Osteocyte (in vitro differentiated cells): ENCODE results near the gene COL2A1. TPM values are rescaled to one million over a fixed set of nuclear protein-coding genes. Genes with fewer than 3 reads are reported as not detected.

Source experiments
- DNase-seq: peaks from one replicate; pipeline ENCODE4 v3.0.0; 2021; ENCODE audit warnings: mixed read lengths; ENCODE audit not compliant: unreplicated experiment; ENCODE audit errors: extremely low spot score
- H3K27ac Mint-ChIP-seq: one replicate; pipeline ENCODE4 v1.8.0; 2021; ENCODE audit warnings: mild to moderate bottlenecking, mixed read lengths; ENCODE audit not compliant: unreplicated experiment
- H3K27me3 Mint-ChIP-seq: one replicate; pipeline ENCODE4 v1.8.0; 2021; ENCODE audit warnings: mixed read lengths; ENCODE audit not compliant: unreplicated experiment
- H3K36me3 Mint-ChIP-seq: one replicate; pipeline ENCODE4 v1.8.0; 2021; ENCODE audit warnings: mixed read lengths; ENCODE audit not compliant: unreplicated experiment
- H3K4me1 Mint-ChIP-seq: one replicate; pipeline ENCODE4 v1.8.0; 2021; ENCODE audit warnings: mixed read lengths; ENCODE audit not compliant: unreplicated experiment
- H3K4me3 Mint-ChIP-seq: one replicate; pipeline ENCODE4 v1.8.0; 2021; ENCODE audit warnings: mild to moderate bottlenecking, moderate library complexity, mixed read lengths; ENCODE audit not compliant: unreplicated experiment
- H3K9me3 Mint-ChIP-seq: one replicate; pipeline ENCODE4 v1.8.0; 2021; ENCODE audit warnings: mixed read lengths; ENCODE audit not compliant: unreplicated experiment
- CTCF ChIP-seq: fragments of 200-600 bp; sonication (generic); IDR thresholded peaks from 2 replicates; pipeline ENCODE4 v1.5.0; 2021; ENCODE audit warnings: antibody characterized with exemption, mild to moderate bottlenecking, moderate library complexity
- total RNA-seq: library from RNA; stranded (reverse); gene quantifications from 2 replicates; pipeline ENCODE4 v1.2.1, GENCODE V29; 2021

The COL2A1 gene
- total RNA-seq, 1 donor from 2014 or later = 0.70 TPM

DNA sequence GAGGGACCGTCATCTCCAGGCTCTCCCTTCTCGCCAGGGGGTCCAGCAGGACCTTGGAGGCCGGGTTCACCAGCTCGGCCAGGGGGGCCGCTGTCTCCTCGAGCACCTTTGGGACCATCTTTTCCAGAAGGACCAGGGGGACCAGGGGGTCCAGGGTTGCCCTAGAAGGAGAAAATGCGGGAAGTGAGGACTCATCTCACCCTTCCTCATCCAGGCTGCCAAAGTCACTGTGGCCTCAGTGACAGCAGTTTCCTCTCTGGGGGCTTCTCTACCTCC lies 25.7 kb downstream of the COL2A1 start:
- Mint-ChIP-seq H3K36me3 (no peaks in the 10 kb centered on the region), H3K27me3 (no peaks in the 10 kb centered on the region), H3K9me3 (no peaks in the 10 kb centered on the region), H3K4me3 (no peak overlapping the region), H3K4me1 (peaks cover 2% of the 10 kb centered on the region), H3K27ac (no peak overlapping the region)
- no peak for DNase-seq
- TF ChIP-seq CTCF = no peak

DNA sequence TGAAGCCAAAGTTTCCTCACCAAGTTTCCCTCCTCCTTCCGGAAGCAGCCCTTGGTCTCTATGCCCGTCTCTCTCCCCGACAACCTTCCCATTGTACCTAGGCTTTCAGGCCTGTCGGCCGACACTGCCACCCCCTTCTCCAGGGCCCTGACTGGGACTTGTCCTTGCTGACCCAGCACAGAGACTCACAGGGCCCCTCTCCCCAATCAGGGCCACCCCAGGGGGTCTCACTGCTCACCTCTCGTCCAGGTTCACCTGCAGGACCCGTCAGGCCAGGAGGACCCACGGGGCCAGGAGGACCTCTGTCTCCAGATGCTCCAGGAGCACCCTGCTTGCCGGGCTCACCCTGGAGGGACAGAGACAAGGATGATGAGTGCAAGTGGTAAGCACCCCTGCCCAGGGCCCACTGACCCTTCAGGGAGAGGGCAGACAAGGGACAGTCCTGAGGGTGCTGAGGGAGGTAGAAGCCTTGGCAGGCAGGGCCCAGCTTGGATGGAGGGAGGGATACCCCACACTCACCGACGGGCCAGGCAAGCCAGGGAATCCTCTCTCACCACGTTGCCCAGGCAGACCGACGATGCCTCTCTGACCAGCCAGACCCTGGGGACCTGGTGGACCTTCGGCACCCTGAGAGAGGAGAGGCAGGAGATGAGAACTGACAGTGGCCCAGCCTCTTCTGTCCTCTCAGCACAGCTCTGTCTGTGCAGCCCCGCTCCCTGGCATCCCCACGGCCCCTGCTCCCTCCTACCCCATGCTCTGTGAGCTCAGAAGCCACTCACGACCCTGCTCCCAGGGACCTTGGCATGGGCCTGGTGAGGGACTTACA lies 26.3 kb downstream of the COL2A1 start:
- Mint-ChIP-seq H3K36me3 (no peaks in the 10 kb centered on the region), H3K27ac (no peak overlapping the region), H3K27me3 (no peaks in the 10 kb centered on the region), H3K4me1 (peaks cover 2% of the 10 kb centered on the region), H3K4me3 (no peak overlapping the region), H3K9me3 (no peaks in the 10 kb centered on the region)
- DNase-seq = no peak
- no peak for TF ChIP-seq CTCF

- Mint-ChIP-seq H3K27ac (no peak overlapping the region), H3K4me1 (peaks cover 2% of the 10 kb centered on the region), H3K27me3 (no peaks in the 10 kb centered on the region), H3K4me3 (no peak overlapping the region), H3K9me3 (no peaks in the 10 kb centered on the region), H3K36me3 (no peaks in the 10 kb centered on the region)
- no peak for DNase-seq
- no peak for TF ChIP-seq CTCF
Observed at GRCh38 chr12:47977046-47977771, 27.1 kb downstream of the COL2A1 start.

- no peaks in the 10 kb centered on the region for H3K27me3 Mint-ChIP-seq
- no peak overlapping the region for H3K4me3 Mint-ChIP-seq
- TF ChIP-seq CTCF = no peak
- H3K4me1 Mint-ChIP-seq = peaks cover 2% of the 10 kb centered on the region
- H3K27ac Mint-ChIP-seq = no peak overlapping the region
- no peak for DNase-seq
- no peaks in the 10 kb centered on the region for H3K36me3 Mint-ChIP-seq
- H3K9me3 Mint-ChIP-seq = no peaks in the 10 kb centered on the region
Observed at GRCh38 chr12:47975816-47976215, 28.5 kb downstream of the COL2A1 start.

DNA sequence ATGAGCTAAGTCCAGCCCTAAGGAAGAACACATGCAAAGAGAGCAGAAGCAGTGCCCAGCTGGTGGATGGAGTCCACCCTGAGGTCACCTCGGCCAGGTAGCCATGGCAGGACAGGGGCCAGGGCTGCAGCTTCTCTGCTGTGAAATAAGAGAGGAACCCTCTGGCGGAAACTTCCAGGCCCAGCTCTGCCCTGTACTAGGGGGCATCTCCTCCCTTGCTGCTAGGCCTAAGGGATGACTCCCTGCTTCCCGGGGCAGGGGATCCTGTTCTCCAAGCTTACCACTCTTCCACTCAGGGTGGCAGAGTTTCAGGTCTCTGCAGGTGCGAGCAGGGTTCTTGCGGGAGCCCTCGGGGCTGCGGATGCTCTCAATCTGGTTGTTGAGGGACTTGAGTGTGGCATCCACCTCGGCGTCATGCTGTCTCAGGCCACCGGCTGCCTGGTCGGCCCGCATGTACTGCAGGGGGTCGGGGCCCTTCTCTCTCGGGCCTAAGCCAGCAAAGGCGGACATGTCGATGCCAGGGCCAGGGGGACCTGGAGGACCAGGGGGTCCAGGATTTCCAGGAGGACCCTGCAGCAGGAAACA lies 29.1 kb downstream of the COL2A1 start:
- peaks cover under 1% of the 10 kb centered on the region for H3K4me1 Mint-ChIP-seq
- no peaks in the 10 kb centered on the region for H3K36me3 Mint-ChIP-seq
- no peak for TF ChIP-seq CTCF
- H3K27ac Mint-ChIP-seq = no peak overlapping the region
- no peaks in the 10 kb centered on the region for H3K9me3 Mint-ChIP-seq
- H3K4me3 Mint-ChIP-seq = no peak overlapping the region
- H3K27me3 Mint-ChIP-seq = no peaks in the 10 kb centered on the region
- DNase-seq = no peak
